MM.1S (cell line): ENCODE measurements around the gene PIEZO2.
"Not testable (repeated sequence)": the region's sequence is repeated elsewhere in the genome, so short reads cannot be mapped to it uniquely, and the experiment has no call there.

Experiments used
- DNase-seq: peaks from one replicate; pipeline ENCODE4 v3.0.0-alpha.2; 2015
- H2AFZ ChIP-seq: fragments of 300-600 bp; sonication (generic); 2 replicates; pipeline ENCODE4 v1.6.0; 2016; ENCODE audit warnings: antibody characterized with exemption, low read length
- H3F3A ChIP-seq: fragments of 300-600 bp; sonication (generic); 2 replicates; pipeline ENCODE4 v1.6.1; 2016; ENCODE audit warnings: mild to moderate bottlenecking, antibody characterized with exemption, low read length, moderate library complexity, mixed read lengths; ENCODE audit not compliant: insufficient read depth
- H3K27ac ChIP-seq: fragments of 300-600 bp; sonication (generic); 2 replicates; pipeline ENCODE4 v1.5.1; 2016; ENCODE audit warnings: mild to moderate bottlenecking, low read length
- H3K27me3 ChIP-seq: fragments of 300-600 bp; sonication (generic); replicated peaks from 2 replicates; pipeline ENCODE4 v1.6.0; 2016; ENCODE audit warnings: low read length; ENCODE audit not compliant: insufficient read depth
- H3K36me3 ChIP-seq: fragments of 300-600 bp; sonication (generic); replicated peaks from 2 replicates; pipeline ENCODE4 v1.6.1; 2016; ENCODE audit warnings: mild to moderate bottlenecking, low read length, mixed read lengths; ENCODE audit not compliant: insufficient read depth
- H3K4me1 ChIP-seq: fragments of 300-600 bp; sonication (generic); 2 replicates; pipeline ENCODE4 v1.6.1; 2016; ENCODE audit warnings: low read length, mixed read lengths
- H3K4me2 ChIP-seq: fragments of 300-600 bp; sonication (generic); 2 replicates; pipeline ENCODE4 v1.6.0; 2016; ENCODE audit warnings: low read depth, low read length
- H3K4me3 ChIP-seq: fragments of 300-600 bp; sonication (generic); 2 replicates; pipeline ENCODE4 v1.5.1; 2016; ENCODE audit warnings: low read length, mixed read lengths
- H3K79me2 ChIP-seq: fragments of 300-600 bp; sonication (generic); 2 replicates; pipeline ENCODE4 v1.6.1; 2016; ENCODE audit warnings: mixed run types, low read length, mixed read lengths
- H3K9ac ChIP-seq: fragments of 300-600 bp; sonication (generic); 2 replicates; pipeline ENCODE4 v1.6.1; 2016; ENCODE audit warnings: low read length, mixed read lengths
- H3K9me2 ChIP-seq: fragments of 300-600 bp; sonication (generic); replicated peaks from 2 replicates; pipeline ENCODE4 v1.6.1; 2016; ENCODE audit warnings: mild to moderate bottlenecking, low read length, mixed read lengths; ENCODE audit not compliant: insufficient read depth
- H3K9me3 ChIP-seq: fragments of 300-600 bp; sonication (generic); replicated peaks from 2 replicates; pipeline ENCODE4 v1.6.1; 2016; ENCODE audit warnings: mild to moderate bottlenecking, low read length, mixed read lengths; ENCODE audit not compliant: insufficient read depth
- H4K20me1 ChIP-seq: fragments of 300-600 bp; sonication (generic); 2 replicates; pipeline ENCODE4 v1.6.1; 2016; ENCODE audit warnings: mild to moderate bottlenecking, low read length, moderate library complexity, mixed read lengths; ENCODE audit not compliant: insufficient read depth
- CTCF ChIP-seq: fragments of 300-600 bp; sonication (generic); IDR thresholded peaks from 2 replicates; pipeline ENCODE4 v1.5.1; 2016; ENCODE audit warnings: antibody characterized with exemption, low read length, mixed read lengths
- EZH2 ChIP-seq: fragments of 300-600 bp; sonication (generic); optimal IDR thresholded peaks from 2 replicates; pipeline ENCODE3; 2017; ENCODE audit warnings: low read depth, mild to moderate bottlenecking, antibody characterized with exemption, low read length, mixed read lengths
- EZH2phosphoT487 ChIP-seq: fragments of 300-600 bp; sonication (generic); IDR thresholded peaks from 2 replicates; pipeline ENCODE4 v1.6.1; 2018; ENCODE audit warnings: antibody characterized with exemption, low read length

Gene PIEZO2

DNA sequence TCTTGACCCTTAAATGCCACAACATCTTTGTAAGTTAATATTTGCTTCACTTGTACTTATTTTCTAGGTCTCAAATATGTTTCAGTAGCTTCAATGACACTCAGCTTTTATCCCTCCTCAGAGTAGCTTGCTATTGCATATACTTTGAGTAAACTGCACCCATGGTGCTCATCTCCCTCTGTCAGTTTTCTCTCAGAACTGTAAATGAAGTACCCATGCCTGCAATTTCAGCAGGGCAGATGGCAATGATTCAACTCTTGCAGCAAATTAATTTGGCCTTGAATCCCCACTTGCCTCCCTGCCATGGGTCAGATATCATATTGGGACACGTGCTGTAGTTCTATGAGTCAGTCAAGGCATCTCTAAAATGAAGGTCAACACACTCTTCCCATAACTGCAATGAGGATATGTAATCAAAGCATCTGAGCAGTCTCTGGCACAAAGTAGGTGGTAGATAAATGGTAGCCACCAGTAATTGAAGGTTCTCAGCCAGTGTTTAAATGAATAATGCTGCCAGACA lies 225.8 kb downstream of the PIEZO2 start:
- TF ChIP-seq EZH2 = no peak
- H3K79me2 ChIP-seq = no peaks in the 10 kb centered on the region
- no peaks in the 10 kb centered on the region for H3K9me3 ChIP-seq
- no peak overlapping the region for H3K27ac ChIP-seq
- H4K20me1 ChIP-seq = no peaks in the 10 kb centered on the region
- H2AFZ ChIP-seq = no peak overlapping the region
- no peak overlapping the region for H3K4me3 ChIP-seq
- H3K36me3 ChIP-seq = no peaks in the 10 kb centered on the region
- DNase-seq = no peak
- H3K27me3 ChIP-seq = no peaks in the 10 kb centered on the region
- no peaks in the 10 kb centered on the region for H3K4me1 ChIP-seq
- no peak overlapping the region for H3K9ac ChIP-seq
- no peak overlapping the region for H3K4me2 ChIP-seq
- no peaks in the 10 kb centered on the region for H3F3A ChIP-seq
- H3K9me2 ChIP-seq = no peaks in the 10 kb centered on the region

- no peaks in the 10 kb centered on the region for H3K36me3 ChIP-seq
- H3K9me2 ChIP-seq = no peaks in the 10 kb centered on the region
- no peaks in the 10 kb centered on the region for H4K20me1 ChIP-seq
- no peaks in the 10 kb centered on the region for H3K27me3 ChIP-seq
- H2AFZ ChIP-seq = no peak overlapping the region
- no peak for DNase-seq
- H3K4me3 ChIP-seq = no peak overlapping the region
- H3K79me2 ChIP-seq = no peaks in the 10 kb centered on the region
- no peak overlapping the region for H3K9ac ChIP-seq
- no peaks in the 10 kb centered on the region for H3K4me1 ChIP-seq
- TF ChIP-seq CTCF (no peak), EZH2 (no peak), EZH2phosphoT487 (no peak)
- H3K9me3 ChIP-seq = no peaks in the 10 kb centered on the region
- no peak overlapping the region for H3K27ac ChIP-seq
- H3K4me2 ChIP-seq = no peak overlapping the region
- no peaks in the 10 kb centered on the region for H3F3A ChIP-seq
These were observed 226.2 kb downstream of the PIEZO2 start for GRCh38 chr18:10923141-10923540.

DNA sequence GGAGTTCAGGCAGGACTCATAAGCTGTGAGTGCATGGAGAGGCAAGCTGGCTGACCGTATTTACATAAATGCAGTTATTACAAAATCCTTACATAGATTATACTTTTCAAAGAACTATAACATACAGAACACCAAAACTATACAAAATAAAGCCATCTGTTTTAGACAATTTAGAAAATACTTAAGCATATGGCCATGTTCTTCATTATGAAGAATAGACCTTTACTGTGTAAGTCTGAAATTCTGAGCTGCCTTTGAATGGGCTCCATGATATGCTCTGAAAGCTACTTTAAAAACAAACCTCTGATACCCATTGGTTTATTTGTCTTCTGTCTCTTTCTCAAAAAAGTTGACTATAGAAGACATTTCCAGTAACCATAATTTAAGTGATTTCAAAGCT lies 226.7 kb downstream of the PIEZO2 start:
- not testable (repeated sequence) for H3K27me3 ChIP-seq, H3K4me2 ChIP-seq, H4K20me1 ChIP-seq, H3K9ac ChIP-seq, H3K27ac ChIP-seq, H3K4me1 ChIP-seq, DNase-seq, H3K4me3 ChIP-seq, H3K79me2 ChIP-seq, H3K36me3 ChIP-seq, H2AFZ ChIP-seq, H3F3A ChIP-seq, H3K9me3 ChIP-seq, H3K9me2 ChIP-seq

- H3K4me1 ChIP-seq, H3K9me2 ChIP-seq, H3K9ac ChIP-seq, H3K27ac ChIP-seq, H3K4me2 ChIP-seq, H3F3A ChIP-seq, H3K79me2 ChIP-seq, H3K9me3 ChIP-seq, H3K4me3 ChIP-seq, H3K36me3 ChIP-seq, DNase-seq, H3K27me3 ChIP-seq, H4K20me1 ChIP-seq, H2AFZ ChIP-seq: not testable (repeated sequence)
These were observed 229.1 kb downstream of the PIEZO2 start for GRCh38 chr18:10920309-10920708.

DNA sequence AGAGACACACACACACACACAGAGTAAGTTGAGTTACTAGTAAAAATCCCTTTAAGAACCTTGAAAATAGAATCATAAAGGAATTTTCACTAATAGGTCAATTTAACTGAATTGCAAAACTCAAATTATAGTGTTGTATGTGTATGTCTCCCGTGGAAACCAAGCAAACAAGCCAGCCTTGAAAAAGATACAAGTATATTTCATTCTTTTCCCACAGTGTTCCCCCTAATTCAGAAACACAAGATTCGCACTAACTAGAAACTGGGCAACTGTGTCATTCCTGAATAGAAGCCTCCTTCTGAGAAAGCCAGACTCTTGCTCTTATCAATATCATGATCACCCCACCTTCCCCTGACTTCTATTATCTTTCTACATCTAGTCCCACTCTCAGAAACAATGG lies 229.5 kb downstream of the PIEZO2 start:
- Histone ChIP-seq H3K27ac (no peak overlapping the region), H3K36me3 (no peaks in the 10 kb centered on the region), H3K9ac (no peak overlapping the region), H4K20me1 (no peaks in the 10 kb centered on the region), H3K9me3 (no peaks in the 10 kb centered on the region), H3F3A (no peaks in the 10 kb centered on the region), H3K4me3 (no peak overlapping the region), H3K4me2 (no peak overlapping the region), H3K79me2 (no peaks in the 10 kb centered on the region), H2AFZ (no peak overlapping the region), H3K9me2 (no peaks in the 10 kb centered on the region), H3K27me3 (no peaks in the 10 kb centered on the region), H3K4me1 (no peaks in the 10 kb centered on the region)
- TF ChIP-seq EZH2phosphoT487 = no peak
- TF ChIP-seq EZH2 = no peak
- TF ChIP-seq CTCF = no peak
- DNase-seq = no peak
